GM20000 (cell line): Measurements from ENCODE around the gene MCF2L2.

Source experiments
- DNase-seq: peaks from one replicate; pipeline ENCODE4 v3.0.0; 2012; ENCODE audit warnings: low spot score
- CTCF ChIP-seq: IDR thresholded peaks from 2 replicates; pipeline ENCODE4 v1.5.1; 2012; ENCODE audit warnings: mild to moderate bottlenecking, control low read depth; ENCODE audit errors: extremely low read depth, missing control alignments

Gene MCF2L2

GRCh38 chr3:183208260-183208659 is 220.2 kb downstream of the MCF2L2 start:
- no peak for DNase-seq
- TF ChIP-seq CTCF: no peak

GRCh38 chr3:183203670-183204069 is 224.7 kb downstream of the MCF2L2 start:
- no peak for TF ChIP-seq CTCF
- no peak for DNase-seq

DNA sequence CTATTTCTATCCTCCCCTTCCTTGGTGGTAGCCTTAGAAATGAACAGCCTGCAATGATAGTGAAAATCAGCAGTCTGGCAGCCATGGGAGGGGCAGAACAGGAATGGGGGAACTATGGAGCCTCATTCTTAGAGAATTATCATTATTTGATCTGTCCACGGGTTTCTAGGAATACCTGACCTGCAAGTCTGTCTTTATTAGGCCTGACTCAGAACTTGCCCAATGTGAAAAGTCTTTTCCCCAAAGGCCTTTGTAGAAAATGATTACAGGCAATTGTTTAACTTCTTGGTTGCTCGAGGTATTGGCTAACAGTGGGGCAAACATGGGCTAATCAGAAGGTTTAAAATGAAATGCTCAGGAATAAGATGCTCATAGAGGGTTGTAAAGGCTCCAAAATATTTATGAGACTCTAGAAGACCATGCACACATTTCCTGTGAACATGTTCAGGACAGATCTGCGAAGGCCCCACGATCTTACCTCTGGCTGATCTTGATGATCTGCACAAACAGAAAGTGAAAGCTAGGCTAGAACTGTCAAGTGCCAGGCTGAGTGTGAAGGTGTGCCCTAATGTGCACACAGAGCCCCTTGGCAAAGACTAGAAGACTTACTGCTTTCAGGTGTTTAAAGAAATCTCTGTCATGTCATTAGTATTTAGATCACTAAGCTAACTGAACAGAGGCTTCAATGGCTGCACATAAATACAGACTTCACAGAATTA is 226.3 kb downstream of the MCF2L2 start:
- no peak for DNase-seq
- no peak for TF ChIP-seq CTCF

DNA sequence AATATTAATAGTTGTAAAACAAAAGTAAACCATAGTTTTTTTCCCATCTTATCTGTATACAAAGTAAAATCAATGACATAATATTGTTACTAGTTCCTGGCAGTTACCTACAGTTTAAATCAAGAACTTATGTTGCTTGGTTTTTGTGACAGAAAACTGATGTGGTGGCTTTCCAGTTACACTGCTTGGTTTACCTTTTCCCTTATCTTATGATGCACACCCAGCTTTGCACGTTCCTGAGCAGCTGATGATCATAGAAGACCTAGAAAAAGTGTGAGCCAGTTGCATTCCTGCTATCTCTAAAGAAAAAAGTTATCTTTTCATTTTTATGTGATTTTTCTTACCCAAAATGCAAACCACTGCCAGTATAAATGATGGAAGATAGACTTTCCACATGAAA is 229.5 kb downstream of the MCF2L2 start:
- no peak for DNase-seq
- TF ChIP-seq CTCF: no peak

GRCh38 chr3:183197734-183198133 is 230.7 kb downstream of the MCF2L2 start:
- no peak for TF ChIP-seq CTCF
- DNase-seq: no peak

DNA sequence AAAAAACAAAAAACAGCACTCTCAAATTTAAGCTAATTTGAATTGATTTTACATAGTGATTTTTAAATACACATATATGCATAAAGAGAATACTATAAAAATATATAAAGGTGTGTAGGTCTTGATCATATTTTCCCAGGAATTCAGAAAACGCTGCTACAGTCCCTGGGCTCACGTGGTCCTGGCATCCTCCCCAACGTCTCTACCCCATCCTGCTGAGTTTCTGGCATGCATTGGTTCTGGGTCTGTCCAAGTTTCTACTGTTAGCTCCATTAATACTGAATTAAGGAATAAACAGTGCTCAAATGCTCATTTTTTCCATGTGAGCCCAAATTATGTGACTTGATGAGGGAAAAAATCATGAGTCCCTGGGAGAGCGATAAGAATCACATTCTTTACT is 233.2 kb downstream of the MCF2L2 start:
- no peak for DNase-seq
- TF ChIP-seq CTCF: no peak

- no peak for TF ChIP-seq CTCF
- DNase-seq: no peak
Measured at GRCh38 chr3:183193762-183194689, 234.4 kb downstream of the MCF2L2 start.
